Measurements from ENCODE around the gene TICAM1. TPM values are rescaled to one million over a fixed set of nuclear protein-coding genes. Genes with fewer than 3 reads are reported as not detected.

Gene TICAM1
- total RNA-seq, 1 experiment from 2014 or later = 0.48 TPM

GRCh38 chr19:4814625-4815425 is 16.7 kb downstream of the TICAM1 start:
- H2AK5ac ChIP-seq (ENCODE audit: insufficient read length, low read length) = no peak overlapping the region
- TF ChIP-seq CTCF (conservative IDR thresholded peaks at IDR 0.05) = no peak
- no peaks in the 10 kb centered on the region for H3K4me1 ChIP-seq (ENCODE audit: insufficient read depth, low read length)
- H2AFZ ChIP-seq (ENCODE audit: low read length) = no peak overlapping the region
- no peak overlapping the region for H2BK120ac ChIP-seq (ENCODE audit: low read depth, low read length, poor library complexity, severe bottlenecking)
- H4K20me1 ChIP-seq (ENCODE audit: control insufficient read depth, insufficient read depth, insufficient read length) = no peaks in the 10 kb centered on the region
- H3K27ac ChIP-seq (ENCODE audit: insufficient read length, low read depth, low read length) = no peak overlapping the region
- H2BK20ac ChIP-seq (ENCODE audit: low read depth, low read length, poor library complexity, severe bottlenecking) = no peak overlapping the region
- no peak overlapping the region for H3K56ac ChIP-seq (ENCODE audit: insufficient read length, low read depth, low read length)
- H3K4me1 Mint-ChIP-seq = 0 out of 4 replicates have a peak, but pooled peaks cover 0 to under 1% of the 10 kb centered on the region in 2 experiments
- H3K27me3 ChIP-seq (ENCODE audit: insufficient read depth, low read length) = no peaks in the 10 kb centered on the region
- no peak overlapping the region for H3K9ac ChIP-seq (ENCODE audit: extremely low read depth, insufficient read length, low read length)
- H3K27ac Mint-ChIP-seq = no peak overlapping the region
- H3K79me2 ChIP-seq (ENCODE audit: insufficient read depth, low read length) = no peaks in the 10 kb centered on the region
- no peaks in the 10 kb centered on the region for H3K79me1 ChIP-seq (ENCODE audit: insufficient read depth, low read depth, low read length, poor library complexity, severe bottlenecking)
- H3K14ac ChIP-seq (ENCODE audit: insufficient read depth, low read length) = no peak overlapping the region; the same call in 1 of the 2 replicates
- no peak overlapping the region for H3T11ph ChIP-seq (ENCODE audit: low read length)
- peaks cover 18% of the 10 kb centered on the region for H3K27me3 Mint-ChIP-seq (ENCODE audit: low read depth)
- peaks cover 0 to 16% of the 10 kb centered on the region in 2 experiments; a peak in 3 of 5 replicates for H3K9me3 Mint-ChIP-seq
- H2BK5ac ChIP-seq (ENCODE audit: insufficient read length, low read length) = no peak overlapping the region
- no peaks in the 10 kb centered on the region for H3K9me3 ChIP-seq (ENCODE audit: control insufficient read depth, low read depth, low read length)
- 100% methylated on average over 3 of the region's 7 CpGs for WGBS (ENCODE audit: extremely low coverage, insufficient read length, low lambda C conversion rate)
- H4K5ac ChIP-seq (ENCODE audit: insufficient read length, low read depth, low read length) = no peak overlapping the region
- DNase-seq = no peak
- H4K91ac ChIP-seq (ENCODE audit: insufficient read length, low read depth, low read length) = no peak overlapping the region
- H2BK12ac ChIP-seq (ENCODE audit: insufficient read length, low read depth, low read length) = no peak overlapping the region
- H4K8ac ChIP-seq (replicated peaks; ENCODE audit: insufficient read length, low read depth, low read length) = no peak overlapping the region
- no peak overlapping the region for H2BK15ac ChIP-seq (ENCODE audit: low read depth, low read length)
- no peak overlapping the region for H3K4ac ChIP-seq (ENCODE audit: low read depth, low read length)
- peaks cover 0 to 7% (median 0%) of the 10 kb centered on the region in 3 experiments; a peak in 1 of 7 replicates for H3K36me3 Mint-ChIP-seq (ENCODE audit: insufficient read depth in 1 of 3, low read depth in 3 of 3)
- H3K4me3 Mint-ChIP-seq = no peak overlapping the region
- no peak overlapping the region for H3K18ac ChIP-seq (ENCODE audit: insufficient read length, low read depth, low read length)
- no peak overlapping the region for H3K23ac ChIP-seq (ENCODE audit: insufficient read length, low read depth, low read length)
- H3K4me2 ChIP-seq (ENCODE audit: insufficient read depth, insufficient read length, low read length) = no peak overlapping the region
- H3K23me2 ChIP-seq (ENCODE audit: insufficient read length, low read depth, low read length, poor library complexity, severe bottlenecking) = no peaks in the 10 kb centered on the region
